SK-N-MC (cell line): ENCODE data around the gene MLLT3.

Source experiments
- EZH2 ChIP-seq: fragments of 200-600 bp; sonication (generic); IDR thresholded peaks from one replicate; pipeline ENCODE4 v1.6.1; 2017; ENCODE audit warnings: antibody characterized with exemption
- FOXP2 ChIP-seq: optimal IDR thresholded peaks from 2 replicates; pipeline ENCODE3; 2011; ENCODE audit warnings: mild to moderate bottlenecking, moderate library complexity; ENCODE audit not compliant: insufficient read depth; ENCODE audit errors: extremely low read length, control extremely low read depth
- POLR2AphosphoS5 ChIP-seq: IDR thresholded peaks from 2 replicates; pipeline ENCODE4 v1.6.1; 2012; ENCODE audit warnings: mild to moderate bottlenecking, low read depth, low read length, borderline replicate concordance

DNA sequence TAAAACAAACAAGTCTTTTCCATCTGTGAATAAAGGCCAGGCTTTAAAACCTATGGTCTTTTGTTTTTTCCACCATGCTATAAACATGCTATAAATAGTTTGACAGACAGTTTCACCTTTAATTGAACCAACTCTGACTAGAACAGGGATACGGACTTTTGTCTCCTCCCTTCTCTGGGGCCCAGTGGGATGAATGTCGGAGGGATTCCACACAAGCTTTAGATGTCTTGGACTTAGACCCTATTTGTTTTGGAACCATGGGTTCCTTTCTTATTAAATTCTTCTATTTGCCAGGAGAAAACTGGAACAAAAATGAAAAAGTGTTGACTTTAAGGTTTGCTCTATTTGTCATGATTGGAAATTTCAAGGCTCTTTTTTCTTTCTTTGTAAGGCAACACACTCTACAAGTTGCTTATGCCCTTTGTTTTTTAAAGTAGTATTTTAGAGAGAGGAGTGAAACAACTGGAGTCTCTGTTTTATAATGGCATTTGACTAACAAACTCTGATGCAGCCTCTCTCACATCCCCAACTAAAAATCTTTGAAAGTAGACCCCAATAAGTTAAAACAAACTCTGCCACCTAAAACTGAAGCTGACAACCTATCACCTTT is 145.3 kb downstream of the MLLT3 start:
- TF ChIP-seq EZH2 (no peak), POLR2AphosphoS5 (no peak), FOXP2 (no peak)
